GM19240 (cell line): Measurements from ENCODE around the gene MMP27.

Experiments used
- DNase-seq: peaks from one replicate; pipeline ENCODE4 v3.0.0; 2011; ENCODE audit warnings: low spot score; ENCODE audit not compliant: insufficient read length

MMP27 gene

GRCh38 chr11:102703826-102704493 lies 1.6 kb downstream of the MMP27 start:
- DNase-seq, result no peak

GRCh38 chr11:102695201-102695600 lies 10.4 kb downstream of the MMP27 start:
- DNase-seq, result no peak

GRCh38 chr11:102685754-102686153 lies 19.8 kb downstream of the MMP27 start:
- DNase-seq, result no peak

GRCh38 chr11:102685338-102685737 lies 20.2 kb downstream of the MMP27 start:
- DNase-seq, result no peak

DNA sequence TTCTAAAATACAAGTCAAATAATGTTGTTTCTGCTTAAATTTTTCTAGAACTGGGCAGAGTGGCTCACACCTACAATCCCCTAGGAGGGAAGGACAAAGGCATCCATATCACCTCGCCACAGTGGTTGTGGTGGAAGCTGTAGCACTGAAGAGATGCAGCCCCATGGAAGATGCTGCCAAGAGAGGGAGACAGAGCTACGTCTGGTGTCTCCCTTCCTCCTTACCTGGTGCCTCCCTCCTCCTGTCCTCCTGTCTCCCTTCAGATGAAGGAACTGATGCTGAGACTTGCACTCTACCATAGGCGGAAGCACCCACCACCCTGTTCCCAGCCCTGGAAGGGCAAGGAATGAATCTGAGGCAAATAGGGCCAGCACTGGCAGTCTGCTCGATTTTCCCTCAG lies 22.3 kb downstream of the MMP27 start:
- no peak for DNase-seq

GRCh38 chr11:102680945-102681344 lies 24.6 kb downstream of the MMP27 start:
- no peak for DNase-seq

GRCh38 chr11:102678022-102678421 lies 27.5 kb downstream of the MMP27 start:
- DNase-seq, result no peak

DNA sequence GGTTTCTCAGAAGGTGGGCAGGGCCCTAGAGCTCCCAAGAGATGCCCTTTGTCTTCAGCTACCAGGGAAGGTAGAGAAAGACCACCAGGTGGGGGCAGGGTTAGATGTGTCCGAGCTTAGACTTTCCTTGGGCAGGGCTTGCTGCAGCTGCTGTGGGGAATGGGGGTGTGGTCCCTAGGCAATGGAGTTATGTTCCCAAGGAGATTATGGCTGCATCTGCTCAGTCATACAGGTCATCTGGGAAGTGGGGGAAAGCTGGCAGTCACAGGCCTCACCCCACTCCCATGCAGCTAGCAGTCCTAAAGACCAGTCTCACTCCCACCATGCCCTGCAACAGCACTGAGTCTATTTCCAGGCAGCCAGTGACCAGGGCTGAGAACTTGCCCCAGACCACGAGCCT lies 29.5 kb downstream of the MMP27 start:
- DNase-seq, result no peak

DNA sequence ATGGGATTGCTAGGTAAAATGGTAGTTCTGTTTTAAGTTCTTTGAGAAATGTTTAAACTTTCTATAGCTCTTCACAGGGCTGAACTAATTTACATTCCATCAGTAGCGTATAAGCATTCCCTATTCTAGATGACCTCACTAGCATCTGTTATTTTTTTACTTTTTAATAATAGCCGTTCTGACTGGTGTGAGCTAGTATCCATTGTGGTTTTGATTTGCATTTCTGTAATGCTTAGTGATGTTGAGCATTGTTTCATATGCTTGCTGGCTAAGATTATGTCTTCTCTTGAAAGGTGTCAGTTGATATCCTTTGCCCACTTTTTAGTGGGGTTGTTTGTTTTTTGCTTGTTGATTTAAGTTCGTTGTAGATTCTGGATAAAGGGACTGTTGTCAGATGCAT lies 35.9 kb downstream of the MMP27 start:
- no peak for DNase-seq

DNA sequence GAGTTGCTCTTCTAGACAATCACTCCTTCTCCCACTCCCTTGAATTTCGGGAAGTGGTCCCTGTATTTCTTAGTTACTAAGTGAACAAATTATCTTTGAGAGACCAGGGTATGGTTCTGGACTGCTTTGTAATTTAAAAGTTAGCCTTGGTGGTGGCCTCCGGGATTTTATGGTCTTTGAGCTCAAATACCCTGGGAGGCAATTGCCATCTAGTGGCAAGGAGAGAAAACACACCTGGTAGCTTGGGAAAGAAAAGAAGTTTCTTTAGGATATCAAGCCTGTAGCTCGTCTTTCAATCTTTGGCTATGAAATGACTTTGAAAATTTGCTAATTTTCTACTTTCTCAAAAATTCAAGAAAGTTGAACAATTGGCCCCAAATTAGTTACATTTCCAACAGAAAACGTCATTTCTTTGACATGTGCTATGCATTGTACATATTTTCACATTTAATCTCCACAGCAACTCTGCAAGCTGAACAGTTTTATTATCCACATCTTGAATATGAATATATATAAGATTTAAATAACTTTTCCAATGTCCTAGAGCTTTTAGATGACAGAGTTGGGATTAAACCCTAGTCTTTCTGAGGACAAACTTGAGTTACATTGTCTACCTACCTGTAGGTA lies 39.1 kb downstream of the MMP27 start:
- peak; percentile 5 for DNase-seq

DNA sequence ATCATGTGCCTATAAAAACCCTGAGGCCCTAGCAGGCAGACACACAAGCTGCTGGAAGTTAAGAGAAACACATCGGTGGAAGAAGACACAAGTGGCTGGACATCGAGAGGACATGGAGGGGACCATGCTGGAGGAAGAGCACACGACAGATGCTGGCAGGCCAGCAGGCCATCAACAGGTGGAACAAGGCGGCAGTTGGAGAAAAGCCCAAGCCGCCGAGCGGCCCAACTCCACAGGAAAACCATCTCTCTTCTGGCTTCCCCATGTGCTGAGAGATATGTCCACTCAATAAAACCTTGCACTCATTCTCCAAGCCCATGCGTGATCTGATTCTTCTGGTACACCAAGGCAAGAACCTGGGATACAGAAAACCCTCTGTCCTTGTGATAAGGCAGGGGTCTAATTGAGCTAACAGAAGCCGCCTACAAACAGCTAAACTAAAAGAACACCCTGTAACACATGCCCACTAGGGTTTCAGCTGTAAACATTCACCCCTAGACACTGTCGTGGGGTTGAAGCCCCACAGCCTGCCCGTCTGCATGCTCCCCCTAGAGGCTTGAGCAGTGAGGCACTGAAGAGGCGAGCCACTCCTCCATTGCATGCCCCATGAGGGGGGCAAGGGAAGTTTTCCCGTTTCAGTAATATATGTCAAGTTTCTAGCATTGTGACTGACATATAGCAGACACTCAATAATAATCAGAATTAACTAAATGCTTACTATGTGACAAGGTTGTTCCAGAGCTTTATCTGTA lies 41.4 kb downstream of the MMP27 start:
- no peak for DNase-seq

DNA sequence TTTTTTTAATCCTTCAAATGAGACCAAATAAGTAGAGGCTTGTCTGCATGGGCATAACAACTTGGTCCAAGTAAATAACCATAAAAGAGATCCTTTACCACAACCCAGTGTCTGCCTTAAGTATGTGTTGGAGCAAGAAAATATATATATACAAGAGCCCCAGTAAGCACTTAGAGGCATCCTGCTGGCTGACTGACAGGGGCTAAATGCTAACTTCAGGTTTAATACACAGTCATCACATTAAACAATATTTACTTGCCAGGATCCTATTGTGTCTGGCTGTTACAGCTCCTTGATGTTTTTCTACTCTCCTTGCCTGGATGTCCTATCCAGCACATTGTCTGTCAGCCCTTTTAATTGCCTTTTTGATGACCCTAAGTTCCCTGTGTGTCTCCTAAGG lies 43.0 kb downstream of the MMP27 start:
- DNase-seq, result no peak

GRCh38 chr11:102661040-102661439 lies 44.5 kb downstream of the MMP27 start:
- no peak for DNase-seq

DNA sequence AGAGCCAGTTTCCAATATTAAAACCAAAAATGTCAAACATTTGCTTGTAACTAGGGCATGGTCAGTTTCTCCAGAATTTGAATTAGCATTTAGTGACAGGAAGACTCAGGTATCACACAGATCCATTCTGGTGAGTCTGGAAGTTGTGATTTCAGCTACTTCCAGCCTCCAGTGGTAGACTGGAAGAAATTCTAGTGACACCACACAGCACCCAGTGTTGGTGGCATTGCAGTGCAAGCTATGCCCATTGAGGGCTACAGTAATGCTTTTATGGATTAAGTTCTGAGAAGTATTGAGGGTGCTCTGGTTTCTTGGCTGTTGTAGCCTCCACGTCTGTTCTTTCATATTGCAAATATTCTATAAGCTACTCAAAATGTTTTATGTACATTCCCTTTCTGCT lies 49.0 kb downstream of the MMP27 start:
- DNase-seq, result no peak

DNA sequence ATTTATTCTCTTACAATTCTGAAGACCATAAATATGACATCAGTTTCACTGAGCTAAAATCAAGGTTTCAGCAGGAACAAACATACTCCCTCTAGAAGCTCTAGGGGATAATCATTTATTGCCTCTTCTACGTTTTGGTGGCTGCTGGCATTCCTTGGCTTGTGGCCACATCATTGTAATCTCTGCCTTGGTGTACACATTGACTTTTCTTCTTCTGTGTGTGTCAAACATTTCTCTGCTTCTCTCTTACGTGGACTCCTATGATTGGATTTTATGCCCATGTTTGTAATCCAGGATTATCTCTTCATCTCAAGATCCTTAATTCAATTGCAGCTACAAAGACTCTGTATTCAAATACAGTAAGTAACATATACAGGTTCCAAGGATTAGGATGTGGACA lies 50.0 kb downstream of the MMP27 start:
- DNase-seq, result no peak

DNA sequence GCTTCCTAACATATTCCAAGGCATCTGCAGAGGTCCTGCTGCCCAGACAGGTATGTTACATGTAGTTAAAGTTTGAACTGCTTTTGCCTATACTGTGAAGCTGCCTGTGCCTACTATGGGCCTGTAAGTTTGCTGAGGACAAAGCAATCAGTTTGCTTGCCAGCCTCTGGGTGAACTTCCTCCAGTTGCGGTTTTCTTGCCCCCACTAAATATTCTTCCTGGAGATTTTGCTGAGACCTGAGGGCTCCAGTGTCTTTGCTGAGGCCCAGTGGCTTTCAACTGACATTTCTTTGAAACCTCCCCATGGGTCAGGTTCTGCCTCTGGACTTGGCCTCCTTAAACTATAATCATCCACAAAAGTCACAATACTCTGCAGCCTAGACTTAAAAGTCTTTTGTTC lies 50.8 kb downstream of the MMP27 start:
- DNase-seq, result no peak

- DNase-seq, result no peak
Observed at GRCh38 chr11:102653744-102654291, 51.8 kb downstream of the MMP27 start.

DNA sequence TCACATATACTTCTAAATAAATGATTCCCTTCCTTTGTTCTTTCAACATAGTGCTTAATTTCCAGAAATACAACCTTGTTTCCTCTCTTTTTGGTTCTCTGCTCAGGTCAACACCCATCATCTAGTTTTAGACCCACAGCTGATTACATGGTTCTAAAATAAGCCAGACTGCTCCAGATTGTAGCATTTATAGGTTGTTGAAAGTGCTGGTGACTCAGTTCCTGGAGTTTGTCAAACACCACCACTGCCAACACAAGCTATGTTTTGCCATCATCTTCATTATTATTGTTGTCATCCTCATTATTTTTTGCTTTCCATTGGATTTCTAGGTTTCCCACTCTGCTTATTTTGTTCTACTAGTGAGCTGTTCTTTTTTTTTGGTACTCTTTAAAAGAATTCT lies 58.1 kb downstream of the MMP27 start:
- DNase-seq, result no peak

DNA sequence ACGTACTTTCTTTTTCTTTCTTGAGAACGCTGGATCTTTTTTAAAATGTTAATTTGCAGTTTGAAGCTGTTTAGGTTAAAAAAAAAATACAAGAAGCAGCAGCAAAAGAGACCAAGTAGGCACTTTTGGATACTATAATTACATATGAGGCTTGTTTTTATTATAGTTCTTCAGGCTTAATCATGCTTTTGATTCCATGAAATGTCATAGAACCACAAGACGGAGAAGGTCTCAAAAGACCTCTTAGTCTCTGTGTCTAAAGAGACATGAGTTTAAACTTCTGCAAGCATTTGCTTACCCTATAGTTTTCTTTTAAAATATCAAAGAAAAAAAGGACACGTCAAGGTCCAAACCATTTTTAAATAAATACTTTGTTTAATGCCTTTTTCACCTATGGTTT lies 61.6 kb downstream of the MMP27 start:
- DNase-seq, result no peak
